Measurements from ENCODE around the gene COL17A1.

COL17A1 gene

DNA sequence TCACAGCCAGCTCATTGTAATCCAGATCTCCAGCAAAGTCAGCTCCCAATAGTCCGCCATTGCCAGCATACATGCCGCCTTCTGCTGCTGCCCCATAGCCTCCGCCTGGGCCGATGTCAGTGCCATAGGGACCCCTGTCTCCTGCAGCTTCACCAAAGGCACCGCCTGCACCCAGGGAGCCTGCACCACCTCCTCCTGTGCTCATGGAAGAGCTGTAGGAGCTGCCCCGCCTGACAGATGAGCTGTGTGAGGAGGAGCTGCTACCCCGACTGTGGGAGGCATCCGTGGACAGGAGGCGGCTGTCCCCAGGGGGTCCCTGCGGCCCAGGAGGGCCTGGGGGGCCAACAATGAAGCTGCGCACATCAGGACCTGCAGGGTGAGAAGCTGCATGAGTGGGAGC, 51.7 kb downstream of the COL17A1 start:
- Histone ChIP-seq H3K27ac (ENCODE audit: low read depth, low read length, poor library complexity, severe bottlenecking) (no peak overlapping the region), H4K20me1 (ENCODE audit: insufficient read depth, low read length) (no peaks in the 10 kb centered on the region), H3K9me3 (ENCODE audit: low read length) (no peaks in the 10 kb centered on the region), H3K4me1 (ENCODE audit: insufficient read depth, low read length, severe bottlenecking) (no peaks in the 10 kb centered on the region), H3K36me3 (ENCODE audit: insufficient read depth, low read length) (no peaks in the 10 kb centered on the region), H3K79me2 (ENCODE audit: insufficient read depth, low read length) (no peaks in the 10 kb centered on the region), H3F3A (ENCODE audit: insufficient read depth, low read length) (no peaks in the 10 kb centered on the region), H3K4me2 (ENCODE audit: low read length) (no peak overlapping the region), H2AFZ (ENCODE audit: low read length) (no peak overlapping the region), H3K27me3 (ENCODE audit: insufficient read depth, low read length) (no peaks in the 10 kb centered on the region), H3K9ac (ENCODE audit: low read length) (no peak overlapping the region), H3K4me3 (ENCODE audit: low read depth, low read length, poor library complexity, severe bottlenecking) (no peak overlapping the region), H3K9me2 (ENCODE audit: low read depth, low read length) (no peaks in the 10 kb centered on the region)
- TF ChIP-seq, protein P1, sequence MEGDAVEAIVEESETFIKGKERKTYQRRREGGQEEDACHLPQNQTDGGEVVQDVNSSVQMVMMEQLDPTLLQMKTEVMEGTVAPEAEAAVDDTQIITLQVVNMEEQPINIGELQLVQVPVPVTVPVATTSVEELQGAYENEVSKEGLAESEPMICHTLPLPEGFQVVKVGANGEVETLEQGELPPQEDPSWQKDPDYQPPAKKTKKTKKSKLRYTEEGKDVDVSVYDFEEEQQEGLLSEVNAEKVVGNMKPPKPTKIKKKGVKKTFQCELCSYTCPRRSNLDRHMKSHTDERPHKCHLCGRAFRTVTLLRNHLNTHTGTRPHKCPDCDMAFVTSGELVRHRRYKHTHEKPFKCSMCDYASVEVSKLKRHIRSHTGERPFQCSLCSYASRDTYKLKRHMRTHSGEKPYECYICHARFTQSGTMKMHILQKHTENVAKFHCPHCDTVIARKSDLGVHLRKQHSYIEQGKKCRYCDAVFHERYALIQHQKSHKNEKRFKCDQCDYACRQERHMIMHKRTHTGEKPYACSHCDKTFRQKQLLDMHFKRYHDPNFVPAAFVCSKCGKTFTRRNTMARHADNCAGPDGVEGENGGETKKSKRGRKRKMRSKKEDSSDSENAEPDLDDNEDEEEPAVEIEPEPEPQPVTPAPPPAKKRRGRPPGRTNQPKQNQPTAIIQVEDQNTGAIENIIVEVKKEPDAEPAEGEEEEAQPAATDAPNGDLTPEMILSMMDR (IDR thresholded peaks at IDR 0.05; ENCODE audit: low read length), result no peak
- no peak for TF ChIP-seq EZH2 (IDR thresholded peaks at IDR 0.05; ENCODE audit: borderline replicate concordance, low read length)

GRCh38 chr10:104033401-104033930, 52.2 kb downstream of the COL17A1 start:
- H3K9me3 ChIP-seq (ENCODE audit: low read length), result no peaks in the 10 kb centered on the region
- H3K4me2 ChIP-seq (ENCODE audit: low read length), result no peak overlapping the region
- no peak overlapping the region for H3K4me3 ChIP-seq (ENCODE audit: low read depth, low read length, poor library complexity, severe bottlenecking)
- H3K27me3 ChIP-seq (ENCODE audit: insufficient read depth, low read length), result no peaks in the 10 kb centered on the region
- no peak overlapping the region for H2AFZ ChIP-seq (ENCODE audit: low read length)
- no peaks in the 10 kb centered on the region for H4K20me1 ChIP-seq (ENCODE audit: insufficient read depth, low read length)
- no peaks in the 10 kb centered on the region for H3K79me2 ChIP-seq (ENCODE audit: insufficient read depth, low read length)
- H3K9me2 ChIP-seq (ENCODE audit: low read depth, low read length), result no peaks in the 10 kb centered on the region
- H3K36me3 ChIP-seq (ENCODE audit: insufficient read depth, low read length), result no peaks in the 10 kb centered on the region
- H3K4me1 ChIP-seq (ENCODE audit: insufficient read depth, low read length, severe bottlenecking), result no peaks in the 10 kb centered on the region
- no peaks in the 10 kb centered on the region for H3F3A ChIP-seq (ENCODE audit: insufficient read depth, low read length)
- no peak for TF ChIP-seq EZH2 (IDR thresholded peaks at IDR 0.05; ENCODE audit: borderline replicate concordance, low read length)
- TF ChIP-seq, protein P1 (IDR thresholded peaks at IDR 0.05; ENCODE audit: low read length), result no peak
- H3K27ac ChIP-seq (ENCODE audit: low read depth, low read length, poor library complexity, severe bottlenecking), result no peak overlapping the region
- no peak overlapping the region for H3K9ac ChIP-seq (ENCODE audit: low read length)

GRCh38 chr10:104032144-104032775, 53.4 kb downstream of the COL17A1 start:
- no peaks in the 10 kb centered on the region for H3K36me3 ChIP-seq (ENCODE audit: insufficient read depth, low read length)
- no peak overlapping the region for H3K27ac ChIP-seq (ENCODE audit: low read depth, low read length, poor library complexity, severe bottlenecking)
- H3K4me2 ChIP-seq (ENCODE audit: low read length), result no peak overlapping the region
- no peak overlapping the region for H2AFZ ChIP-seq (ENCODE audit: low read length)
- H3K27me3 ChIP-seq (ENCODE audit: insufficient read depth, low read length), result no peaks in the 10 kb centered on the region
- H3K9me2 ChIP-seq (ENCODE audit: low read depth, low read length), result no peaks in the 10 kb centered on the region
- no peaks in the 10 kb centered on the region for H4K20me1 ChIP-seq (ENCODE audit: insufficient read depth, low read length)
- H3K4me1 ChIP-seq (ENCODE audit: insufficient read depth, low read length, severe bottlenecking), result no peaks in the 10 kb centered on the region
- H3K9me3 ChIP-seq (ENCODE audit: low read length), result no peaks in the 10 kb centered on the region
- H3K79me2 ChIP-seq (ENCODE audit: insufficient read depth, low read length), result no peaks in the 10 kb centered on the region
- H3K4me3 ChIP-seq (ENCODE audit: low read depth, low read length, poor library complexity, severe bottlenecking), result no peak overlapping the region
- H3F3A ChIP-seq (ENCODE audit: insufficient read depth, low read length), result no peaks in the 10 kb centered on the region
- no peak for TF ChIP-seq EZH2 (IDR thresholded peaks at IDR 0.05; ENCODE audit: borderline replicate concordance, low read length)
- TF ChIP-seq, protein P1 (IDR thresholded peaks at IDR 0.05; ENCODE audit: low read length), result no peak
- H3K9ac ChIP-seq (ENCODE audit: low read length), result no peak overlapping the region
